ENCODE data around the gene ZC2HC1C.

ZC2HC1C gene, protein sequence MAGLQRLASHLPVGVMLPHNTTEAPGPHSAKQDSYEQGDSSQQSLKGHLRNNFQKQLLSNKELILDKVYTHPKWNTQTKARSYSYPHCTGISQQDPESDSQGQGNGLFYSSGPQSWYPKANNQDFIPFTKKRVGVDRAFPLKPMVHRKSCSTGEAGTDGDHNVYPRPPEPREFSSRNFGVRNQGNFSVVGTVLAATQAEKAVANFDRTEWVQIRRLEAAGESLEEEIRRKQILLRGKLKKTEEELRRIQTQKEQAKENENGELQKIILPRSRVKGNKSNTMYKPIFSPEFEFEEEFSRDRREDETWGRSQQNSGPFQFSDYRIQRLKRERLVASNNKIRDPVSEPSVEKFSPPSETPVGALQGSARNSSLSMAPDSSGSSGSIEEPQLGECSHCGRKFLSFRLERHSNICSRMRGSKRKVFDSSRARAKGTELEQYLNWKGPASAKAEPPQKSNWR

DNA sequence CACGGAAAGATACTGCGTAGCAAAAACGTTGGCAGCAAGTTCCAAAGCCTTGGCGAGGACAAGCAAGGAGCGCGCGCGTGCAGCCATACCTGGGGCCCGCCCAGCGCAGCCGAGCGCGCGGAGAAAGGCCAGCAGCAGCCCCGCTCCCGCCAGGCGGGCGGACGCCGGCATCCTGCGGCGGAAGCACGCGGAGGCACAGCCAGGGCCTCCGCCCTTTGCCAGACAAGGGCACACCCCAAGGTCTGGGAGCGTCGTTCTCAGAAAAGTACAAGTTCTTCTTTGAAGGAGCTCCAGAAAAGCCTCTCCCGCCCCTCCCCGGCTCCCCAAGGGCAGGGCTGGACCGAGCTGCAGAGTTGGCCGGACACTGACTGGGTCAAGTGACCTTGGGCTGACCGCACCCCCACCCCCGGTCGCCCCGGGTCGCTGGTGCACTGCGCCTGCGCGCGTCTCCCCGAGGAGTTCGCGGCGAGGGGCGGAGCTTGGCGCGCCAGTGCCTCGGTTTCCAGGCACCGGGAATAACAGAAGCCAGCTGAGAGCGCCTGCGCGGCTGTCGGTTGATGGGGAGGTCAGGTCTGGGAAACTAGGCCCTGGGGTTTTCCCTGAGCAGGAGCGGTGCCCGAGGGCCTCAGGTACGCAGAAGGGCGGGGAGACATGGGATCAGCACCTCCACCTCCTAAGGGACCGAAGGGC lies at the start of gene ZC2HC1C:
Gene ZC2HC1C (plus strand): TSS at position 521 of the 690 bp plus-strand sequence. CDS start 933 bp downstream, outside the sequence.
- DNase-seq: peak; percentile 48

DNA sequence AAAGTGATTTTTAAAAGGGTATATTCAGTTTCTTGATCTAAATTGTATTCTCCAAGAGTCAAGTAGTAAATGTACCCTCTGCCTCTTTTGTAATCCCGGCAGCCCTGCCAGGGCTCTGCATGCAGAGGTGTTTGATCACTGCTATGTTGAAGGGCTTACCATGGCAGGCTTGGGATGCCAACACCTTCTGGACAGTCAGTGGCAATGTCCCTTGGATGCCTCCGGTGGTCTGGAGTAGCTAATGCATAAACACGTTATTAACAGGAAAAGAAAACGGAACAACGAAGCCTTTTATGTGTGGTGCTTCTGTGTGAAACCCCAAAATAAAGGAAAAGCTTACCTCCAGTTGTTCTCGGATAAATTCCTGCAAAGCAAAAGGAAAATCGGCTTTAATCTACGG lies 46.8 kb upstream of the ZC2HC1C start:
- no peak for DNase-seq

DNA sequence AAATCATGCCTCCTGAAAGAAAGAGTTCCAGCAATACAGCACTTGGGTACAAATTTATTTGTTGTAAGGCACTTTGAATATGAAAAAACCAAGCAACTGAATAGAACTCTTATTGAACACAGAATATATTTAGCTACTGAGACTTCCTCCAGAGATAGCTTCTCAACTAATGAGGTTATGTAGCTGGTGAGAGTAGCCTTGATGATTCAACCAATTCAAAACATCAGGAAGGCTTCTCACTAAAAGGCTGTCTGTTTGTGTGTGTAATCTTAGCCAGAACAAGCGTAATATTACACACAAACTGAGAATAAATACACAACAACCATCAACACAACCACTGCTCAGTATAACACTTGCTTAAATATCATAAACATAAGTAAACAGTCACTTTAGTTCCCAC lies 46.3 kb upstream of the ZC2HC1C start:
- DNase-seq: no peak

DNA sequence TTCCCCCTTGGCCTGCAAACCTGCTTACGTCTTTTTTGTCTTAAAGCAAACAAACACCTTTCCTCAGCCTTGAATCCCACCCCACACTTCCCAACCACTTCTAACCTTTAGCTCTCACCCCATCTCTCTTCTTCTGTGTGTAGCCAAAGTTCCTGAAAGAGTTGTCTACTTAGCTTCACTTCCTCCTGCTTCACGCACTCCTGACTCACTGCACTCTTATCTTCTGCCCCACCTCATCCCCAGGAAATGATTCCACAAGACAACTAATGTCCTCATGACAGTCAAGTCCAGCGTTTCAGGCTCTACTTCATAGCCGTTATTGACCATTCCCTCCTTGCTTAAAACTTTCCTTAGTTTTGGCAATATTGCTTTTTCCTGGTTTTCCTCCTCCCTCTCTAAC lies 44.4 kb upstream of the ZC2HC1C start:
- DNase-seq: no peak

DNA sequence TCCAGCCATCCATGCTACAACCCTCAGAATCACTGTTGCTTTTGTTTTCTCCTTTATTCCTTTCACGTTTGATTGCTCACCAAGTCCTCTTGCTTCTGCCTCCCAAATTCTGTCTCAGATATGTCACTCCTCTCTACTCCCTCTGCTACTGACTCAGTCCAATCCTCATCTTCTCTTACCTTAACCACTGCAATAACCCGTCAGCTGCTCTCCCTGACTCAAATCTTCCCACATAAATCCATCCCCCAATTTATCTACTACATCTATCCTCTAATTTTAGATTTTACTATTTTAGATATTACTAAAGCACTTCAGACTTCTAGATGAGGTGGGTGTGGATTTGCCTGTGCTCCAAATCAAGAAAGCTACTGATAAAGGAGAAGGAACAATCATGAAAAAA lies 43.6 kb upstream of the ZC2HC1C start:
- DNase-seq: no peak

DNA sequence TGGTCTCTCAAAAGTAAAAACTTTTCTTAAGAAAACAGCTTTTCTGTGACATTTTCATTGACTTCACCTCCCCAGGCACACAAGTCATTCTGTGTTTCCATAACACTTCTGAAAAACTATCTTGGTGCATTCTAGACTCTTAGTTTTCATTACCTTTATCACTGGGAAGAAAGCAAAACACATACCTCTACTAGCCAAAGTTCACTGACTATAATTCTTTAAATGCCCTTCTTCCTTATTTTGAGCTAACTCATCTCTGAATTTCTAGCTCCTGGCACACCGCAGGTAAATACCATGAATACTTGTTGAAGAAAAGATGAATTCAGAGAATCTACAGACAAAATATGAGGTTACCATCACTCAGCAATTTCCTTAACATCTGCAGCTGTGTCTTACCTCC lies 39.3 kb upstream of the ZC2HC1C start:
- DNase-seq: no peak

DNA sequence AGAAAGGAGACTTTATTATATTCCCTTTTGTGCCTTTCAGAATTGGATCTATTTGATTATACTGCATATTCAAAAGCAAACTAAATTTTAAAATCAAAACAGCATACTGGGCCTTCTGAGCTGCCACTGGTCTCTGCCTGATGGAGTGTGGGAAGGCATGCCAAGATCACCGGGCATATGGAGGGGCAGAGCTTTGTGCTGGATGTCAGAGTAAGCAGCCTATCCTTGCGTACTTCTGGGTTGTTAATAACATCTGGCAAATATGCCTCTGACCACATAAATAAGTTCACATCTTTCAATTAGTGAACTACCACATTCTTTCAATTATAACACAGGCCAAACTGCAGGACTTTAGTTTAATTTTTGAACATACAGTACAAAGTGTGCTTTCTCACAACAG lies 36.5 kb upstream of the ZC2HC1C start:
- no peak for DNase-seq

DNA sequence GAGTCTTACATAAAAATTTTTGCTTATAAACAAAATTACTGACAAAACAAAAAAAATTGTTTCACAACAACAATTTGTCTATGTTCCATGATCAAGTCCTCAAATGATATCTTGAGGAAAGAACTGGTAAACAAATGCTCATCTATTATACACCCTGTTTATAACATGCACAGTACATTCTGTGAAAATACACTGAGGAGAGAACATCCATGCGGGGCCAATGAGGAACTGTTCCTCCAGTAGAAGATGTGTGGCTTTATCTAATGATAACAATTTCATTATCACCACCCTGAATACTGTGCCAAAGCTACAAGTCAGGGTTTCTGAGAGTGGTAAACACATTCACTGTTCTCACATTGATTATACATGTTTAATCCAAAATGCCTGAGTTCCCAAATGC lies 28.9 kb upstream of the ZC2HC1C start:
- no peak for DNase-seq

DNA sequence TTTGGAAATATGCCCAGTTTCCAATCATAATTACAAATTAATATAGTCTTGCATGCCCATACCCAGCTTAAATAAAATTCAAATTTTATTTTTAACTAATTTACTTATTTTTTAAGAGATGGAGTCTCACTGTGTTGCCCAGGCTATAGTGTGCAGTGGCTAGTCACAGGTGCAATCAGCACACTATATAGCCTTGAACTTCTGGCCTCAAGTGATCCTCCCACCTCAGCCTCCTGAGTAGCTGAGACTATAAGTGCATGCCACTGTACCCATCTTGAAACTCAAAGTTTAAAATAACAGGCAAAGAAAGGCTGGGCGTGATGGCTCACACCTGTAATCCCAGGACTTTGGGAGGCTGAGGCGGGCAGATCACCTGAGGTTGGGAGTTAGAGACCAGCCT lies 28.5 kb upstream of the ZC2HC1C start:
- DNase-seq: no peak

DNA sequence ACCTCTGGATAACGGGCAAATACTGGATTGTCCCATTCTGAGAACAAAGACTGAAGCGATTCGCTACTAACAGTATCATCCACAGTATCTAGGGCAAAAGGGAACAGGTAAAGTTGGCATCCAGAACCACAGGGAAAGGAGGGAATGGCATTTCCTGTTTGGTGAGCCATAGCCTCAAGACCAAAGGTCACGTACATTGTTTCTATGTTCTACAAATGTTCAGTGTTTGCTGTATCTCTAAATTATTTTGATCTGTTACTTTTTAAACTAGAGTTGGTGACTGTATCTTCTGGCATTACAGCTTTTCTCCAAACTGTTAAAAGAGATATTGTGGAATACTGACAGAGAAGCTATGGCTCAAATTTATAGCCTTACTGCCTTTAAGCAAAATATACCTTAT lies 27.8 kb upstream of the ZC2HC1C start:
- no peak for DNase-seq

DNA sequence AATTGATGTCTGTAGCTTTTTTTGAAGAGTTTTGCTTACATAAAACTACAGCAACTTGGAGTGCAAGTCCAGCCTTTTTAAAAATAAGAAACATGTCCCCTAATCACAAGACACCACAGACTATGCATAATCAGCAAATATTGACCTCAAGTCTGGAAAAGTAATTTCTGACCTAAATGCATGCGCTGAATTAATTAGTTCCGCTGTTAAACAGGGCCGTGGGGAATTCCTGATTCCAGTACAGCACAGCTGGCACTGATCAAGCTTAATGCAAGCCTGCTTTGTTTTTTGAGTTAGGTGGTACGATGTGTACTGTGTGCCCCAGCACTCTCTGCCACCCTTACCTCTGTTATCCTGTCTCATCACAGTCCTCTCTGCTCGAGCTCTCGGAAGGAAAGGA lies 27.4 kb upstream of the ZC2HC1C start:
- no peak for DNase-seq

DNA sequence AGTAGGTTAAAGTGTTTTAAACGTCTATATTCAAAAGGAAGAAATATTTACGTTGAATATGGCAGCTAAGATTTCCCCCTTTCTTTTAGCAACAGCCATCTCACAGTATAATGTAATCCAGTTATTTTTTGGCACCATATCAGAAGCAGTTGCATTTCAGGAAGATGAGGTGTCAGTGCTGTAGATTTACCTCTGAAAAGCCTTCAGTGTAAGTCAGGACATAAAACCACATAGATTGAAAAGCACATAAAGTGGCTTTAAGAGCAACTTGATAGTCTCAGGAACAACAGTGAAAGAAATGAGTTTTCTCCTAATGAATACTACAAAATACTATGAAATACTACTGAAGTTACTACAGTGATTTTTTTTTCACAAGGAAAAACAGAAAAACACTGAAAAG lies 25.1 kb upstream of the ZC2HC1C start:
- no peak for DNase-seq

DNA sequence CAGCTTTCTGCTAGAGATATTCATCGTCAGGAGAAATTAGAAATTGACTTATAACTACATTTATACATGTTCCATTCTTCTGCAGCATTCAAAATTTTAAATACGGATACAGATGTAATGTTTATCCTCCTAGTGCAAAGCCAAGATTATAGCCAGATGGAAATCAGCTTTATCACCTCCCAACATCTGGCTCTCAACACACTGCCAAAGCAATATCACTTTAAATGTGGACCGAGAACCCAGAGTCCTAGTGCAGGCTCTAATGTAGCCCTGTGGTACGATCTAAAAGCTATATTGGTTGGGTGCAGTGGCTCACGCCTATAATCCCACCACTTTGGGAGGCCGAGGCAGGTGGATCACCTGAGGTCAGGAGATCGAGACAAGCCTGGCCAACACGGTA lies 24.7 kb upstream of the ZC2HC1C start:
- DNase-seq: no peak

DNA sequence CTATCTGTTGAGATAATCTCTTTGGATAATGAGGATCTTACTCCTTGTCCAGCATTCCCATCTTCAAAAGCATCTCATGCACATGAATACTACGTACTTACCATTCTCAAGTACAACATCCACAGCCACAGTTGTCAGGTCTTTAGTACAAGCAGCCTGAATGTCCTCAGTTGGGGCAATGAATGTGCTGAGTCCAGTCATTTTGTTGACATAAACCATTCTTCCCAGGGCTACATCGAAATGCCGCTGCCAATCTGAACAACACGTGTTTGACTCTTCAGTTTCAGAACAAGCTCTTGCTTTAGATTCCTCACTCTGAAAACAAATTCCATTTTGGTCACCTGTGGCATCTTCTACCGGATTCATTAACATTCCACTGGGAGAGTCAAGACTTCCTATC lies 23.2 kb upstream of the ZC2HC1C start:
- no peak for DNase-seq

DNA sequence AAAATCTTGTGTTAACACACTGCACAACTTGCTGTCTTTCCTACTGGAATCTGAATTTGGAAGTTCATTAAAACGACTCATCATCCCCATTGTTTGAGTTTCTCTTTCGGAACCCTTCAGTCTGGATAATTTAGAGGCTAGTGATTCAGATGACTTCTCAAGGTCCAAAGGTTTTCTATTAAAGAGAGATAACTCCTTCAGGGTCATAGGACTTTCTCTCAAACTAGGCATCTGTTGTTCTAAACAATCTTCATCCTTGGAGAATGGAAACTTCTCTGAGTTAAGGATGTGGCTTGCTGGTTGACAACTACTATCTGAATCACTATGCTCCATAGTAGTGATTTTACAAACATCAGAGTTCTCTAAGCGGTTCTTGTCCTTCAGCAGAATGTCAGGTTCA lies 22.5 kb upstream of the ZC2HC1C start:
- DNase-seq: no peak

DNA sequence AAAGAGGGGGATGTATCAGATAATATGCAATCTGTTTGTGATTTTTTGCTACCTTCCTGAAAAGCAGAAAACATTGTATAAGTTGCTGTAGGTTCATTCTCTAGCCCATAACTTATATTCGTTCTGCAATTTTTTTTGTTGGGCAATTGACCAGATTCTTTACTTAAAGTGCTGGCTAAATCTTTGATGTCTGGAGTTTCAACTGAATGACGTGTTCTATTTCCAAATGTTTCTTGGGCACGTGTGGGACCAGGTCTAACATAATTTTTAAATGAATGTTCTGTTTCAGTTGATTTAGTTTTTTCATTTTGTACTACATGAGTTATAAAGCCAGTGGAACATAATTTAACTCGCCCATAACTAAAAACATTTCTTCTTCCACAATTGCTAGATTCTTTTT lies 21.9 kb upstream of the ZC2HC1C start:
- DNase-seq: no peak

DNA sequence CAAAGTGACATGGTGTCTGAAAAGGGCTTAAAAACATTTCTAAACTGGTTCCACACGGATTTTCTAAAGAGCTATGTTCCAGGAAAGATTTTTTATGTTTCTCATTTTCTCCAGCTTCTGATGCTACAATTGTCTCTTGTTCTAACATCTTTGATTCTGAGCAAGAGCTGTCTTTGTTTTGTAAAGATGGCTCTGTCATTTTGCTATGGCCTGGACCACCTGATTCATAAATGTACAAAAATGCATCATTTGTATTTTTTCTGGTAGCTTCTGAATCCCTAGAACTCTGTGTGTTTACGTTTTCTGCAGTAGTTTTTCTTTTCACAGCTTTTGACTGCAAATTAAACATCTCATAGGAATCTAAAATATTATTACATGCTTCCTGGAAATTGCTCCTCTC lies 21.3 kb upstream of the ZC2HC1C start:
- no peak for DNase-seq

DNA sequence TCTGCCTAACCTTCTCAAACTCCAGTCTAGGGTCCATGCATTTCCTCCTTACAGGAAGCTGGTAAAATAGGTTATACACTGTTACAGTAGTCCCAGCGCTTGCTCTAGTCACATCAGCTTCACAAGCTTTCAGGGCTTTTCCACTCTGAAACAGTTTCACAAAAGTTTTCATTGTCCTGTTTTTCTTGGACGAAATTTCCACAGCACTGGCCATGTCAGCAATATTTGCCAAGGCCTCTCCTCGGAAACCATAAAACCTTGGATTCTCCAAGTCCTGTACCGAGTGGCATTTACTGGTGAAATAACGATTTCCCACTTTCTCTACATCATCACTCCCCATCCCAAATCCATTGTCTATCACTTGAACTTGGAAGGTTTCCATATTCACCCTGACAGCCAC lies 20.3 kb upstream of the ZC2HC1C start:
- no peak for DNase-seq

DNA sequence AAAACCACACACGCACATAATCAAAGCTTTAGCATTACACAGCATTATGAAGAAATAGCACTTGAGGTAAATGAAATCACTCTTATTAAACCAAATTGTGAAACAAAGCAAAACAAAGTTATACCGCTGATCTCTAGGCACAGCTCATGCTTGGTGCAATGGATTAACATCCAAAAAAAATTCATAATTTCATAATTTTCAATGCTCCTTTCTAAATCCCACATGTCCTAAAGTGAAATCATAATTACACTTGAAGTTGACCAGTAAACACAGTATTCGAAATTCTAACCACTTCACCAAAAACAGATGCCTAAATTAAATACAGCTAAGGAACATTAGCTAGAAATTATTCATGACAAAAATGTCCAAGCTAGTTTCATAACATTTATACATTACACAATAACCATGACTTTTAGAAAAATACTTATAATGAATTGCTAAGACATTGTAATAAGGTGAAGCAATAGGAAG lies 19.7 kb upstream of the ZC2HC1C start:
- no peak for DNase-seq

DNA sequence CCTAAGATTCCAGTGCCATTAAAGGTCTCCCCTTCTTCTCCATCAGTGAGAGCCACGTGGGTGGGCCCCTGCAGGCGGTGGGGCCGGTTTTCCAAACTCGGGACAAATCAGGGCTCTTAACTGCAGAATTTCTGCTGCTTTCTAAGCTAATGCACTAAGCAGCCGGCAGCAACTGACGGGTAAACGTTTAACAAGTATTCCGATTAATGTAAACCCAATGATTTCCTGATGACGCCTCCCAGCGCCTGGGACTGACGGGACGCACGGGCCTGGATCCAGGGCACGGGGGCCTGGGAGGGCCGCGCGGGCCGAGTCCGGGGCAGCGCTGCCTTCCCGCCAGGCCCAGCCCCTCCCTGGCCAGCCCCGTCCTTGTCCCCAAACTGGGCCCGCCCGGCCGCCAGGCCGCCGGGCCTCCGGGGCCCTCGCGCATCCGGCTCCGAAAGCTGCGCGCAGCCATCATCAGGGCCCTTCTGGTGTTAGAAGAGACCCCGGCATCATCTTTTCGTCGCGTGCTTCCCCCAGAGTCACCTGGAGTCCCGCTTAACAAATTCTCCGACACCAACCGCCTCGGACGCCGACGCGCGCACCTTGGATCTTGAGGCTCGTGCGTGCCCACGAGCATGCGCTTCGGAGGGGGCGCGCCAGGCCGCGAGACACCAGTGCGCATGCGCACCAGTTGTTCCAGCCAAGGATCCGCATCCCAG lies 18.4 kb upstream of the ZC2HC1C start, which contains the start of gene MLH3:
Gene MLH3 (minus strand): TSS at position 616 of the 704 bp plus-strand sequence. CDS start 1,812 bp downstream, outside the sequence.
- peak; percentile 63 for DNase-seq

DNA sequence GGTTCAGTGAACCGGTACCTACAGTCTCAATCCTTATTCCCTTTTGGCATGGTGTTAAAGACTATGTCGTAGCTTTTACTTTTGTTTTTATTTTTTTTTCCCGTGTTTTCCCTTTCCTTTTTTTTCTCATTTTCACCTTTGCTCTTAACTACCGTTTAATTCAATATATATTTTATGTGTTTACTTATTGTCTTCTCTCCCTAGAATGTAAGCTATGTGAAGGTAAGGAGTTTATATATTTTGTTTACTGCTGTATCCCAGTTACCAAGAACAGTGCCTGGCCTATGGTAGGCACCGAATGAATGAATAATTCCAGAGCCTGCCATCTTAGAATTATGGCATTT lies 17.9 kb upstream of the ZC2HC1C start:
- no peak for DNase-seq

DNA sequence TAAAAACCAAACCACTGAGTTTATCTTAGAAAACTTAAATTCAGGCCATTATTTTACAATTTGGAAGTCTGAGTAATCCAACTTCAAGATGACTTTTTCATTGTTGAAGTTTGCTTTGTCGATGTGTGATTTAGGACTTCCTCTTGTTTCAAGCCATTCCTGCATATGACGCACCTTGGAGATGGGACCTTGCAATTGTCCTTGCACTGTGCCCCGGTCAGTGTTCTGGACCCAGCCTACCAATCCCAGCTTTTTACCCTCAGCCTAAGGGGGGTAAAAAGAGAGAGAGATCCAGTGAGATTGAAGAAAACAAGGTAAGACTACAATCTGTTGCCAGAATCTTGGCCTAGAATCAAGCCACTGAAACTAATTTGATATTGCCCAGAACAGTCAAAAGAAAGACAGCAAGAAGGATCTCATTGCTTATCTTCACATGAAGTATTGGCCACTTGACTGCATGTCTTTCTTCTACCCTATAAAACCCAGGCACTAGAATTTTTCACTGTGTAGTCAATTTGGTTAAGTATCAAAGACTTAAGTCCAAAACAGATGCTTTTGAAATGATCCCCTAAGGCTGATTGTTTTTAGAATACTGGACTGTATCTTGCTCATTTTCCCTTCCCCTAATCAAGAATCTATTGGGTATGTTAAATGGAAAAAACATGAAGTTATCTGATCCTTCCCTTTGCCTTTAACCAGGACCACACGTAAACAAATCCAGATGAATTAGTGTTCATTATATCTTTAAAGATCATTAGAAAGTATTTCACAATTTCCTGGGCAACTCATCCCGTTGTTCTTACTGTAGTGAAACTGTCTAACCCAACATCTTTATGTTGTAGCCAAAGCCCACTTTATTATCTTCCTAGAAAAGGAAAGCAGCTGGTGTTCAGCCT lies 15.8 kb upstream of the ZC2HC1C start:
- DNase-seq: no peak

DNA sequence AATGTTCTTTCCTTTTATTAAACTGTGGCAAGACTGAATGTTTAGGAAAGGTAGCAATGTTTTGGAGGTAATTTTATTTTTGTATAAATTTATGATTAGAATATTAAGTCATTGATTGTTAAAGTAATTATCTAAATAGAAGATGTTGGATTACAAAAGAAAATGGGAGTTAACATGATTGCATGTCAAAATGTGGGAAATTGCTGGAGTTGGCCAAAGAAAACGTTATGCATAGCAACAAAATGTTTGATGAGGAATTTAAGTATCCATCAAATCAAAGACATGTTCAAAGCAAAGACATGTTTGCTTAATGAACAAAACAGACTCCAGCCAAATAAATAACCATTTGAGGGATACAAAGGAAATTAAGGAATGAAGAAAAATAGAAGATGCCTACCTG lies 15.0 kb upstream of the ZC2HC1C start:
- DNase-seq: no peak
